GM12878 (cell line): ENCODE measurements around the gene KIZ. TPM values are rescaled to one million over a fixed set of nuclear protein-coding genes. Genes with fewer than 3 reads are reported as not detected.

Experiments
- ATAC-seq: fragments of 200-7000 bp; cut with Tn5 transposase; 3 replicates; pipeline ENCODE4 v1.9.1; 2020; ENCODE audit warnings: mild to moderate bottlenecking, moderate library complexity
- BruUV-seq: library from RNA; stranded (reverse); fragments of 400-500 nt; replicated peaks from 2 replicates; lab custom pipeline; 2021; lab: Mats Ljungman, UMichigan
- CTCF ChIA-PET: fragments of 300-600 bp; sonication (Branson Sonifier 250); formaldehyde crosslinking; extraction: SDS; loops from one replicate; lab custom pipeline; 2021; ENCODE audit warnings: inconsistent platforms; lab: Yijun Ruan, JAX
- POLR2A ChIA-PET: fragments of 350-600 bp; formaldehyde crosslinking; extraction: SDS; loops from one replicate; lab custom pipeline; 2021; ENCODE audit warnings: inconsistent platforms; lab: Charles Lee
- RAD21 ChIA-PET: fragments of 300-600 bp; sonication (Branson Sonifier 250); formaldehyde crosslinking; loops from one replicate; lab custom pipeline; 2023; ENCODE audit warnings: antibody characterized with exemption; ENCODE audit not compliant: unreplicated experiment; lab: Charles Lee
- SMC1A ChIA-PET: fragments of 300-600 bp; sonication (Branson Sonifier 250); formaldehyde crosslinking; loops from one replicate; lab custom pipeline; 2023; ENCODE audit not compliant: unreplicated experiment, uncharacterized antibody; lab: Charles Lee
- DNase-seq: peaks from one replicate; pipeline ENCODE4 v3.0.0-alpha.2; 2011; ENCODE audit warnings: low read depth, low spot score
- FAIRE-seq: peaks from 3 replicates; lab custom pipeline; 2011; peaks lifted over from hg19 to GRCh38; lab: Jason Lieb, UNC
- H2AFZ ChIP-seq: 2 replicates; pipeline ENCODE4 v1.6.0; 2011; ENCODE audit warnings: low read depth, low read length, control low read depth; ENCODE audit not compliant: control insufficient read depth
- H3K27ac ChIP-seq: 2 replicates; pipeline ENCODE4 v1.5.1; 2011; ENCODE audit warnings: control low read depth; ENCODE audit not compliant: control insufficient read depth, insufficient read depth
- H3K27me3 ChIP-seq, 2 experiments: replicated peaks in 1 of 2; 2 replicates each; pipeline versions ENCODE4 v1.6.0 to v1.6.1; 2011; ENCODE audit warnings: low read length in 1 of 2; ENCODE audit not compliant: control insufficient read depth in 2 of 2, insufficient read depth in 2 of 2
- H3K36me3 ChIP-seq, 2 experiments: 2 replicates each; pipeline ENCODE4 v1.5.1; 2011; ENCODE audit warnings: low read length in 1 of 2; ENCODE audit not compliant: control insufficient read depth in 2 of 2, insufficient read depth in 2 of 2
- H3K4me1 ChIP-seq: 2 replicates; pipeline ENCODE4 v1.6.1; 2011; ENCODE audit warnings: mild to moderate bottlenecking, low read length, moderate library complexity, mixed read lengths; ENCODE audit not compliant: control insufficient read depth, insufficient read depth
- H3K4me2 ChIP-seq: 2 replicates; pipeline ENCODE4 v1.6.0; 2011; ENCODE audit warnings: control low read depth; ENCODE audit not compliant: control insufficient read depth, insufficient read depth
- H3K4me3 ChIP-seq: fragments of 200-600 bp; sonication (generic); 2 replicates; pipeline ENCODE4 v1.5.1; 2016
- H3K79me2 ChIP-seq: 2 replicates; pipeline ENCODE4 v1.6.0; 2011; ENCODE audit warnings: low read length; ENCODE audit not compliant: control insufficient read depth, insufficient read depth
- H3K9ac ChIP-seq: 2 replicates; pipeline ENCODE4 v1.8.0; 2011; ENCODE audit warnings: low read length, control low read depth, mixed read lengths; ENCODE audit not compliant: control insufficient read depth, insufficient read depth
- H3K9me3 ChIP-seq: replicated peaks from 3 replicates; pipeline ENCODE4 v1.5.1; 2011; ENCODE audit warnings: mild to moderate bottlenecking, low read length; ENCODE audit not compliant: control insufficient read depth, insufficient read depth
- H4K20me1 ChIP-seq: 2 replicates; pipeline ENCODE4 v1.6.0; 2011; ENCODE audit not compliant: control insufficient read depth, insufficient read depth
- CEBPZ ChIP-seq: fragments of 150-350 bp; IDR thresholded peaks from 2 replicates; pipeline ENCODE4 v1.6.1; 2016; ENCODE audit warnings: low read depth, low read length
- CHD1 ChIP-seq: IDR thresholded peaks from 2 replicates; pipeline ENCODE4 v1.6.1; 2012; ENCODE audit warnings: low read depth, low read length, improper control_type of control experiment
- IRF4 ChIP-seq: IDR thresholded peaks from 2 replicates; pipeline ENCODE4 v1.6.1; 2011; ENCODE audit warnings: low read depth, low read length
- KLF5 ChIP-seq: fragments of 450-650 bp; IDR thresholded peaks from 2 replicates; pipeline ENCODE4 v1.6.1; 2014; ENCODE audit warnings: mild to moderate bottlenecking; ENCODE audit not compliant: partially characterized antibody
- NR2F1 ChIP-seq: fragments of 450-650 bp; conservative IDR thresholded peaks from 2 replicates; pipeline ENCODE4 v1.6.1; 2017; ENCODE audit warnings: mild to moderate bottlenecking
- SMC3 ChIP-seq: IDR thresholded peaks from 2 replicates; pipeline ENCODE4 v1.6.1; 2011; ENCODE audit warnings: low read length, improper control_type of control experiment, borderline replicate concordance
- SRF ChIP-seq, 2 experiments: IDR thresholded peaks; 2 replicates each; pipeline ENCODE4 v1.6.1; 2011; ENCODE audit warnings: low read depth in 2 of 2, low read length in 2 of 2, mild to moderate bottlenecking in 1 of 2, moderate library complexity in 1 of 2
- SUZ12 ChIP-seq: fragments of 200-600 bp; sonication (generic); IDR thresholded peaks from one replicate; pipeline ENCODE4 v1.6.1; 2018; ENCODE audit warnings: antibody characterized with exemption, mild to moderate bottlenecking; ENCODE audit not compliant: unreplicated experiment
- WRNIP1 ChIP-seq: IDR thresholded peaks from 2 replicates; pipeline ENCODE4 v1.6.1; 2011; ENCODE audit warnings: low read depth, low read length, improper control_type of control experiment, borderline replicate concordance
- ZNF24 ChIP-seq: fragments of 450-650 bp; IDR thresholded peaks from 2 replicates; pipeline ENCODE4 v1.6.1; 2017; ENCODE audit warnings: antibody characterized with exemption, mild to moderate bottlenecking
- ZSCAN29 ChIP-seq: fragments of 450-650 bp; IDR thresholded peaks from 2 replicates; pipeline ENCODE4 v1.6.1; 2017; ENCODE audit warnings: mild to moderate bottlenecking, moderate library complexity
- WGBS: methylation state at CpG from one replicate; pipeline ENCODE4 v1.1.6; 2016; ENCODE audit warnings: low lambda C conversion rate; ENCODE audit not compliant: insufficient replicate concordance, insufficient coverage; ENCODE audit errors: missing lambda C conversion rate; 5-methylcytosine and 5-hydroxymethylcytosine counted together
- in situ Hi-C: fragments of 300-500 bp; cut with MboI; formaldehyde crosslinking; loops from 9 replicates; pipeline ENCODE4 v1.14.3; 2018; ENCODE audit warnings: mixed read lengths
- intact Hi-C: fragments of 100-400 bp; cut with micrococcal nuclease; formaldehyde crosslinking; loops from one replicate; pipeline ENCODE4 v1.14.2; 2022; ENCODE audit not compliant: unreplicated experiment
- polyA plus RNA-seq, 11 experiments: library from polyadenylated mRNA; depleted of rRNA in 4 of 11; unstranded in 6 of 11; stranded (reverse) in 5 of 11; fragments of >200 nt; fragmentation: Nextera tagmentation in 4 of 11; fragmentation: Illumina TruSeq in 1 of 11; extraction: Ambion mirVana in 4 of 11; extraction: Trizol in 1 of 11; gene quantifications; 1 replicate in 1 of 11; 2 replicates in 10 of 11; pipeline versions ENCODE4 v1.2.1 to v1.2.3, GENCODE V29; 2011 to 2016; ENCODE audit warnings: inconsistent platforms in 2 of 11, missing spikeins in 2 of 11, low read depth in 1 of 11
- total RNA-seq, 4 experiments: library from RNA; depleted of rRNA in 3 of 4; stranded (reverse); fragments of >200 nt in 3 of 4; fragmentation: Illumina TruSeq in 1 of 4; extraction: Trizol in 1 of 4; gene quantifications; 2 replicates each; pipeline versions ENCODE4 v1.2.1 to v1.2.3, GENCODE V29; 2013 to 2021
- TF ChIP-seq, protein P1 (sequence below): fragments of 450-650 bp; IDR thresholded peaks from 2 replicates; pipeline ENCODE4 v1.6.1; 2017; ENCODE audit warnings: mild to moderate bottlenecking, moderate library complexity

The KIZ gene
- total and polyA plus RNA-seq, 10 of the 15 experiments (the other 5 are each of a cell fraction or from before 2014, with no cell fraction given): 2.7 to 11.0 (median 7.3) TPM

GRCh38 chr20:21177767-21178166 lies 51.9 kb downstream of the KIZ start:
- H2AFZ ChIP-seq: no peak overlapping the region
- ChIA-PET SMC1A (no interaction called here), RAD21 (no interaction called here), CTCF (no interaction called here)
- H3K79me2 ChIP-seq: no peaks in the 10 kb centered on the region
- ATAC-seq (no peak), DNase-seq (no peak)
- BruUV-seq: no TSS peak
- H3K27me3 ChIP-seq: no peaks in the 10 kb centered on the region
- H3K27ac ChIP-seq: no peak overlapping the region
- no peak overlapping the region for H3K4me2 ChIP-seq
- intact Hi-C loops: no loop called here
- no peak overlapping the region for H3K9ac ChIP-seq
- TF ChIP-seq SRF (IDR thresholded peaks at IDR 0.05; ENCODE audit: low read depth in 2 of 2, low read length in 2 of 2) (no peak), NR2F1 (no peak), KLF5 (no peak), ZSCAN29 (no peak), SUZ12 (no peak), CEBPZ (no peak), CHD1 (no peak), ZNF24 (no peak), SMC3 (no peak), IRF4 (no peak), WRNIP1 (no peak)
- TF ChIP-seq, protein P1, sequence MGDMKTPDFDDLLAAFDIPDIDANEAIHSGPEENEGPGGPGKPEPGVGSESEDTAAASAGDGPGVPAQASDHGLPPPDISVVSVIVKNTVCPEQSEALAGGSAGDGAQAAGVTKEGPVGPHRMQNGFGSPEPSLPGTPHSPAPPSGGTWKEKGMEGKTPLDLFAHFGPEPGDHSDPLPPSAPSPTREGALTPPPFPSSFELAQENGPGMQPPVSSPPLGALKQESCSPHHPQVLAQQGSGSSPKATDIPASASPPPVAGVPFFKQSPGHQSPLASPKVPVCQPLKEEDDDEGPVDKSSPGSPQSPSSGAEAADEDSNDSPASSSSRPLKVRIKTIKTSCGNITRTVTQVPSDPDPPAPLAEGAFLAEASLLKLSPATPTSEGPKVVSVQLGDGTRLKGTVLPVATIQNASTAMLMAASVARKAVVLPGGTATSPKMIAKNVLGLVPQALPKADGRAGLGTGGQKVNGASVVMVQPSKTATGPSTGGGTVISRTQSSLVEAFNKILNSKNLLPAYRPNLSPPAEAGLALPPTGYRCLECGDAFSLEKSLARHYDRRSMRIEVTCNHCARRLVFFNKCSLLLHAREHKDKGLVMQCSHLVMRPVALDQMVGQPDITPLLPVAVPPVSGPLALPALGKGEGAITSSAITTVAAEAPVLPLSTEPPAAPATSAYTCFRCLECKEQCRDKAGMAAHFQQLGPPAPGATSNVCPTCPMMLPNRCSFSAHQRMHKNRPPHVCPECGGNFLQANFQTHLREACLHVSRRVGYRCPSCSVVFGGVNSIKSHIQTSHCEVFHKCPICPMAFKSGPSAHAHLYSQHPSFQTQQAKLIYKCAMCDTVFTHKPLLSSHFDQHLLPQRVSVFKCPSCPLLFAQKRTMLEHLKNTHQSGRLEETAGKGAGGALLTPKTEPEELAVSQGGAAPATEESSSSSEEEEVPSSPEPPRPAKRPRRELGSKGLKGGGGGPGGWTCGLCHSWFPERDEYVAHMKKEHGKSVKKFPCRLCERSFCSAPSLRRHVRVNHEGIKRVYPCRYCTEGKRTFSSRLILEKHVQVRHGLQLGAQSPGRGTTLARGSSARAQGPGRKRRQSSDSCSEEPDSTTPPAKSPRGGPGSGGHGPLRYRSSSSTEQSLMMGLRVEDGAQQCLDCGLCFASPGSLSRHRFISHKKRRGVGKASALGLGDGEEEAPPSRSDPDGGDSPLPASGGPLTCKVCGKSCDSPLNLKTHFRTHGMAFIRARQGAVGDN: no peak
- TF ChIP-seq, all 136 proteins: peak for 0
- 77% methylated on average over 2 of the region's 2 CpGs for WGBS
- POLR2A ChIA-PET: no interaction called here
- Histone ChIP-seq H3K9me3 (no peaks in the 10 kb centered on the region), H3K36me3 (0 out of 4 replicates have a peak, but pooled peaks cover 0 to 4% of the 10 kb centered on the region in 2 experiments), H4K20me1 (no peaks in the 10 kb centered on the region), H3K4me1 (no peaks in the 10 kb centered on the region), H3K4me3 (no peak overlapping the region)
- in situ Hi-C loops: no loop called here
- peak; percentile 7 for FAIRE-seq
